ENCODE results near the gene METTL16. TPM values are rescaled to one million over a fixed set of nuclear protein-coding genes. Genes with fewer than 3 reads are reported as not detected.
"Not testable (repeated sequence)": the region's sequence is repeated elsewhere in the genome, so short reads cannot be mapped to it uniquely, and the experiment has no call there.

Gene METTL16
- total and polyA plus RNA-seq, 2 experiments from 2014 or later, result 12.0 to 14.4 TPM

DNA sequence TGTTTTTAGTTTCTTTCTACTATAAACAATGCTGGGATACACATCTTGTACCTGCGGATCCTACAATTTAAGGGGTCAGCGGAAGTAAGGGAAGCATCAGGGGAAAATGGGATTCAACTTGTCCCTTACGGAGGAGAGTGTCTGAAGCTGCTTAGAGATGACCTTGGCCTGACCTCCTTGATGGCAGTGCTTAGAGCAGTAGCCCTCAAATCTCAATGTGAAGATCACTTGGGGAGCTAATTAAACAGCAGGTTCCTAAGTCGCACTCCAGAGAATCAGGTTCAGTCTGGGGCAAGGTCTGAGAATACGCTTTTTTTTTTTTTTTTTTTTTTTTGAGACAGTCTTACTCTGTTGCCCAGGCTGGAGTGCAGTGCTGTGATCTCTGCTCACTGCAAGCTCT is 9.6 kb upstream of the METTL16 start:
- DNase-seq, result no peak
- Histone ChIP-seq H3F3A (ENCODE audit: insufficient read depth) (peaks cover 12% of the 10 kb centered on the region; the same call in 1 of the 2 replicates), H3K27ac (no peak overlapping the region), H4K20me1 (ENCODE audit: insufficient read depth) (no peaks in the 10 kb centered on the region), H3K9ac (no peak overlapping the region), H3K4me2 (ENCODE audit: unreplicated experiment) (no peak overlapping the region), H3K36me3 (ENCODE audit: low read depth) (no peaks in the 10 kb centered on the region), H3K9me2 (ENCODE audit: insufficient read depth) (no peaks in the 10 kb centered on the region), H3K79me2 (ENCODE audit: insufficient read depth) (no peaks in the 10 kb centered on the region), H3K4me1 (ENCODE audit: insufficient read depth) (peaks cover 5% of the 10 kb centered on the region), H2AFZ (no peak overlapping the region), H3K4me3 (no peak overlapping the region), H3K9me3 (ENCODE audit: low read depth) (no peaks in the 10 kb centered on the region), H3K27me3 (replicated peaks; ENCODE audit: insufficient read depth) (no peaks in the 10 kb centered on the region)
- 77 to 79% methylated on average over 5 of the region's 5 CpGs for WGBS, 2 experiments (ENCODE audit: low coverage in 1 of 2, low lambda C conversion rate in 2 of 2, missing lambda C conversion rate in 2 of 2)
- in situ Hi-C loops (cut with MboI), result no loop called here
- TF ChIP-seq EZH2phosphoT487 (IDR thresholded peaks at IDR 0.05; ENCODE audit: insufficient read depth, low read depth) (no peak), EZH2 (IDR thresholded peaks at IDR 0.05; ENCODE audit: insufficient read depth, poor library complexity, severe bottlenecking) (no peak)

DNA sequence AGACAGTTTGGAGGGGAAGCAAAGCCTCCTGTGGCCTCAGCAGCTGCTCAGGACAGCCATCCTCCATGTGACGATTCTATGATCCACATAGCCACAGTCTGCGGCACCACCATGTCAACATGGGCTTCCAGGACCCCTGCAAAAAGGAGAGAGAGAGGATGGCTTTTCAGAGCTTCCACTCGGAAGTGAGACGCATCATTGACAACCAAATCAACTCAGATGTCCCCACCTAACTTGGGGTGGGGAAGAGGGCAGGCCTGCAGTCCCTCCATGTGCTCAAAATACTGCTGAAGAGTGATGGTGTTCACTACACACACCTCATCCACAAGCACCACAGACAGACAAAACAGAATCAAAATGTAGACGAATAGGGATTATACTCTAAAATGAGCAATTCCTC is 5.9 kb upstream of the METTL16 start:
- H3K4me2 ChIP-seq (ENCODE audit: unreplicated experiment), result no peak overlapping the region
- H3K27ac ChIP-seq, result no peak overlapping the region
- WGBS, 2 experiments (ENCODE audit: low coverage in 1 of 2, low lambda C conversion rate in 2 of 2, missing lambda C conversion rate in 2 of 2), result 87 to 92% methylated on average over 5 of the region's 5 CpGs
- no peak overlapping the region for H3K9ac ChIP-seq
- no peaks in the 10 kb centered on the region for H3K9me2 ChIP-seq (ENCODE audit: insufficient read depth)
- no peaks in the 10 kb centered on the region for H3K79me2 ChIP-seq (ENCODE audit: insufficient read depth)
- no peaks in the 10 kb centered on the region for H4K20me1 ChIP-seq (ENCODE audit: insufficient read depth)
- H3K27me3 ChIP-seq (replicated peaks; ENCODE audit: insufficient read depth), result no peaks in the 10 kb centered on the region
- no peaks in the 10 kb centered on the region for H3K9me3 ChIP-seq (ENCODE audit: low read depth)
- TF ChIP-seq EZH2 (IDR thresholded peaks at IDR 0.05; ENCODE audit: insufficient read depth, poor library complexity, severe bottlenecking) (no peak), EZH2phosphoT487 (IDR thresholded peaks at IDR 0.05; ENCODE audit: insufficient read depth, low read depth) (no peak)
- in situ Hi-C loops (cut with MboI), result no loop called here
- H2AFZ ChIP-seq, result no peak overlapping the region
- no peaks in the 10 kb centered on the region for H3F3A ChIP-seq (ENCODE audit: insufficient read depth)
- no peak for DNase-seq
- no peak overlapping the region for H3K4me3 ChIP-seq
- H3K36me3 ChIP-seq (ENCODE audit: low read depth), result no peaks in the 10 kb centered on the region
- no peaks in the 10 kb centered on the region for H3K4me1 ChIP-seq (ENCODE audit: insufficient read depth)

DNA sequence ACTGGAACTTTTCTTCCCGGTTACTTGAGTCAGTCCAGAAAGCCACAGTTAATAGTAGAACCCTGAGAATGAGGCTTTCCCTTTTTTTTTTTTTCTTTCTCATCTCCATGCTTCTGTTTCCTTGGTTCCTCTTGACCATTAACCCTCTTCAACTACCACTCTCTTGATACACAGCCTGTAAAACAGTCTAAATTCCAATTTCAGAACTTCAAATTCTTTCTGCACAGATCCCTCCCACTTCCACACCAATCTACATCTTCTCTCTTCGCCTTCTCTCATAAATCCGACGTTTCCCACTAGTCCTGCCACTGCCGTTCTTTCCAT is 588 bp downstream of the METTL16 start:
- Histone ChIP-seq H4K20me1 (ENCODE audit: insufficient read depth) (no peaks in the 10 kb centered on the region), H3K4me1 (ENCODE audit: insufficient read depth) (peaks cover 11% of the 10 kb centered on the region), H3K9ac (peak overlapping the region; percentile 98), H3K4me3 (peak overlapping the region; percentile 96), H3F3A (ENCODE audit: insufficient read depth) (peaks cover 17% of the 10 kb centered on the region), H3K27me3 (replicated peaks; ENCODE audit: insufficient read depth) (no peaks in the 10 kb centered on the region), H3K79me2 (ENCODE audit: insufficient read depth) (peaks cover 35% of the 10 kb centered on the region), H3K4me2 (ENCODE audit: unreplicated experiment) (peak overlapping the region; percentile 91), H2AFZ (peak overlapping the region; percentile 100), H3K9me3 (ENCODE audit: low read depth) (no peaks in the 10 kb centered on the region), H3K36me3 (ENCODE audit: low read depth) (no peaks in the 10 kb centered on the region), H3K27ac (peak overlapping the region; percentile 97), H3K9me2 (ENCODE audit: insufficient read depth) (no peaks in the 10 kb centered on the region)
- no peak for DNase-seq
- WGBS, 2 experiments (ENCODE audit: low coverage in 1 of 2, low lambda C conversion rate in 2 of 2, missing lambda C conversion rate in 2 of 2), result 1 to 2% methylated on average over 5 of the region's 5 CpGs
- TF ChIP-seq EZH2 (IDR thresholded peaks at IDR 0.05; ENCODE audit: insufficient read depth, poor library complexity, severe bottlenecking), result no peak
- in situ Hi-C loops (cut with MboI), result no loop called here

DNA sequence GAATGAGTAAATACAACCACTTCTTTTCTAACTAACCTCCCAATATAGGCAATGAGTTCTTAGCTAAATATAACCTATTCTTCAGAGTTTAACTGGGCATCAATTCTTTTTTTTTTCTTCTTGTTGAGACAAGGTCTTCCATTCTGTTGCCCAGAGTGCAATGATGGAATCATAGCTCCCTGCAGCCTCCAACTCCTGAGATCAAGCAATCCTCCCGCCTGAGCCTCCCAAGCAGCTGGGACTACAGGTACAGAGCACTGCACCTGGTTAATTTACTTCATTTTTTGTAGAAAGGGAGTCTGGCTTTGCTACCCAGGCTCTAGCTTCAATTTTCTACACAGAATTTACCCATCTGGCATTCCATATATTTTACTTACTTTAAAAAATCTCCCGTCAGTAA is 1.1 kb downstream of the METTL16 start:
- H3K79me2 ChIP-seq (ENCODE audit: insufficient read depth), result peaks cover 41% of the 10 kb centered on the region
- no peaks in the 10 kb centered on the region for H4K20me1 ChIP-seq (ENCODE audit: insufficient read depth)
- H3K36me3 ChIP-seq (ENCODE audit: low read depth), result no peaks in the 10 kb centered on the region
- H2AFZ ChIP-seq, result peak overlapping the region; percentile 100
- peaks cover 11% of the 10 kb centered on the region for H3K4me1 ChIP-seq (ENCODE audit: insufficient read depth)
- H3K9ac ChIP-seq, result peak overlapping the region; percentile 98
- H3K27ac ChIP-seq, result peak overlapping the region; percentile 97
- H3F3A ChIP-seq (ENCODE audit: insufficient read depth), result peaks cover 17% of the 10 kb centered on the region
- WGBS, 2 experiments (ENCODE audit: low coverage in 1 of 2, low lambda C conversion rate in 2 of 2, missing lambda C conversion rate in 2 of 2), result 46 to 49% methylated on average over 2 of the region's 2 CpGs
- no peak for DNase-seq
- peak overlapping the region; percentile 91 for H3K4me2 ChIP-seq (ENCODE audit: unreplicated experiment)
- H3K9me3 ChIP-seq (ENCODE audit: low read depth), result no peaks in the 10 kb centered on the region
- in situ Hi-C loops (cut with MboI), result no loop called here
- no peak for TF ChIP-seq EZH2 (IDR thresholded peaks at IDR 0.05; ENCODE audit: insufficient read depth, poor library complexity, severe bottlenecking)
- TF ChIP-seq EZH2phosphoT487 (IDR thresholded peaks at IDR 0.05; ENCODE audit: insufficient read depth, low read depth), result no peak
- no peaks in the 10 kb centered on the region for H3K27me3 ChIP-seq (replicated peaks; ENCODE audit: insufficient read depth)
- peak overlapping the region; percentile 96 for H3K4me3 ChIP-seq
- H3K9me2 ChIP-seq (ENCODE audit: insufficient read depth), result no peaks in the 10 kb centered on the region

DNA sequence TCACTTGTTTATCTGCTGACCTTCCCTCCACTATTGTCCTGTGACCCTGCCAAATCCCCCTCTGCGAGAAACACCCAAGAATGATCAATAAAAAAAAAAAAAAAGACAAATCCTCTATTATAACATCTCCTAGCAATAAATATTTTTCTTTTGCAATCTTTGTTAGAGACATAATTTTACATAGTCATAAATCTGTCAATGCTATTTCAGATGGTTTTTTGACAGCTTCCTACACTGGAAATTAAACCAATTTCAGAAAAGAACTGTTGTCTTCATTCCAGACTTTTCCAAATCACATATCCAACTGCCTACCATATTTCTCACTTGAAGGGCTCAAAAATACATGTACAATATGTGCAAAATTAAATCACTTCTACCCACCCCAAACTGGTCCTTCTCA is 3.7 kb downstream of the METTL16 start:
- H4K20me1 ChIP-seq (ENCODE audit: insufficient read depth), result no peaks in the 10 kb centered on the region
- H3K4me1 ChIP-seq (ENCODE audit: insufficient read depth), result peaks cover 11% of the 10 kb centered on the region
- TF ChIP-seq EZH2 (IDR thresholded peaks at IDR 0.05; ENCODE audit: insufficient read depth, poor library complexity, severe bottlenecking), result no peak
- no peak for TF ChIP-seq EZH2phosphoT487 (IDR thresholded peaks at IDR 0.05; ENCODE audit: insufficient read depth, low read depth)
- H3K4me2 ChIP-seq (ENCODE audit: unreplicated experiment), result no peak overlapping the region
- peaks cover 66% of the 10 kb centered on the region for H3K79me2 ChIP-seq (ENCODE audit: insufficient read depth)
- in situ Hi-C loops (cut with MboI), result no loop called here
- DNase-seq, result no peak
- no peak overlapping the region for H3K27ac ChIP-seq
- no peak overlapping the region for H3K9ac ChIP-seq
- no peaks in the 10 kb centered on the region for H3K9me2 ChIP-seq (ENCODE audit: insufficient read depth)
- peaks cover 17% of the 10 kb centered on the region for H3F3A ChIP-seq (ENCODE audit: insufficient read depth)
- WGBS, 2 experiments (ENCODE audit: low coverage in 1 of 2, low lambda C conversion rate in 2 of 2, missing lambda C conversion rate in 2 of 2), result 92 to 95% methylated on average over 1 of the region's 1 CpG
- no peak overlapping the region for H2AFZ ChIP-seq
- no peaks in the 10 kb centered on the region for H3K27me3 ChIP-seq (replicated peaks; ENCODE audit: insufficient read depth)
- no peaks in the 10 kb centered on the region for H3K9me3 ChIP-seq (ENCODE audit: low read depth)
- H3K36me3 ChIP-seq (ENCODE audit: low read depth), result no peaks in the 10 kb centered on the region
- H3K4me3 ChIP-seq, result no peak overlapping the region

DNA sequence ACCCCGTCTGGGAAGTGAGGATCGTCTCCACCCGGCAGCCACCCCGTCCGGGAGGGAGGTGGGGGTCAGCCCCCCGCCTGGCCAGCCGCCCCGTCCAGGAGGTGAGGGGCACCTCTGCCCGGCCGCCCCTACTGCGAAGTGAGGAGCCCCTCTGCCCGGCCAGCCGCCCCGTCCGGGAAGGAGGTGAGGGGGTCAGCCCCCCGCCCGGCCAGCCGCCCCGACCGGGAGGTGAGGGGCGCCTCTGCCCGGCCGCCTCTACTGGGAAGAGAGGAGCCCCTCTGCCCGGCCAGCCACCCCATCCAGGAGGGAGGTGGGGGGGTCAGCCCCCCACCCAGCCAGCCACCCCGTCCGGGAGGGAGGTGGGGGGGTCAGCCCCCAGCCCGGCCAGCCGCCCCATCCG is 4.7 kb downstream of the METTL16 start:
- WGBS, 2 experiments (ENCODE audit: low coverage in 1 of 2, low lambda C conversion rate in 2 of 2, missing lambda C conversion rate in 2 of 2), result 97% methylated on average over 5 to 17 of the region's 29 CpGs
- H3K9ac ChIP-seq; H3K9me2 ChIP-seq (ENCODE audit: insufficient read depth); H3K4me3 ChIP-seq; H3K27ac ChIP-seq; H3K9me3 ChIP-seq (ENCODE audit: low read depth); H3K36me3 ChIP-seq (ENCODE audit: low read depth); H3K27me3 ChIP-seq (replicated peaks; ENCODE audit: insufficient read depth); in situ Hi-C loops (cut with MboI); H4K20me1 ChIP-seq (ENCODE audit: insufficient read depth); H2AFZ ChIP-seq; H3K4me2 ChIP-seq (ENCODE audit: unreplicated experiment); DNase-seq: not testable (repeated sequence)
- Histone ChIP-seq H3K4me1 (ENCODE audit: insufficient read depth) (peaks cover 11% of the 10 kb centered on the region), H3K79me2 (ENCODE audit: insufficient read depth) (peaks cover 76% of the 10 kb centered on the region), H3F3A (ENCODE audit: insufficient read depth) (peaks cover 17% of the 10 kb centered on the region)
